Small intestine (tissue), 7 donors: Measurements from ENCODE around the gene PHYKPL. TPM values are rescaled to one million over a fixed set of nuclear protein-coding genes. Genes with fewer than 3 reads are reported as not detected.

Experiments used
- DNase-seq, 2 donors: peaks; one replicate each; pipeline versions ENCODE4 v3.0.0 to v3.0.0-alpha.2; 2013
- FAIRE-seq: peaks from 2 replicates; lab custom pipeline; 2012; peaks lifted over from hg19 to GRCh38; lab: Jason Lieb, UNC
- H3K27ac ChIP-seq, 3 donors: one replicate each; pipeline ENCODE4 v1.5.1; 2013; ENCODE audit warnings: low read length in 2 of 3, mild to moderate bottlenecking in 2 of 3, control low read depth in 1 of 3, inconsistent platforms in 1 of 3, low read depth in 1 of 3, moderate library complexity in 1 of 3
- H3K27me3 ChIP-seq, 3 donors: one replicate each; pipeline ENCODE4 v1.6.1; 2013; ENCODE audit warnings: low read length in 3 of 3, inconsistent platforms in 1 of 3; ENCODE audit not compliant: control insufficient read depth in 3 of 3, insufficient read depth in 3 of 3
- H3K36me3 ChIP-seq, 3 donors: one replicate each; pipeline ENCODE4 v1.6.1; 2013; ENCODE audit warnings: low read length in 3 of 3, inconsistent platforms in 1 of 3, low read depth in 1 of 3, mild to moderate bottlenecking in 1 of 3, moderate library complexity in 1 of 3; ENCODE audit not compliant: control insufficient read depth in 3 of 3, insufficient read depth in 2 of 3
- H3K4me1 ChIP-seq, 3 donors: one replicate each; pipeline ENCODE4 v1.6.1; 2013; ENCODE audit warnings: low read length in 2 of 3, inconsistent platforms in 1 of 3, low read depth in 1 of 3, mild to moderate bottlenecking in 1 of 3, moderate library complexity in 1 of 3; ENCODE audit not compliant: control insufficient read depth in 3 of 3, insufficient read depth in 2 of 3
- H3K4me3 ChIP-seq, 3 donors: one replicate each; pipeline ENCODE4 v1.5.1; 2013; ENCODE audit warnings: low read length in 3 of 3, control low read depth in 1 of 3, inconsistent platforms in 1 of 3, low read depth in 1 of 3, mild to moderate bottlenecking in 1 of 3, moderate library complexity in 1 of 3
- H3K9me3 ChIP-seq, 2 donors: one replicate each; pipeline ENCODE4 v1.6.1; 2013; ENCODE audit warnings: low read depth in 1 of 2, low read length in 1 of 2; ENCODE audit not compliant: control insufficient read depth in 2 of 2, insufficient read depth in 1 of 2
- WGBS, 3 donors: extraction: QIAGEN DNeasy Blood & Tissue Kit; methylation state at CpG; one replicate each; pipeline ENCODE4 v1.1.7; 2013; 5-methylcytosine and 5-hydroxymethylcytosine counted together
- polyA plus RNA-seq, 4 donors: library from polyadenylated mRNA; stranded (reverse) in 3 of 4; unstranded in 1 of 4; fragments of 200-250 nt in 3 of 4; fragments of 120-200 nt in 1 of 4; gene quantifications; one replicate each; pipeline versions ENCODE4 v1.2.1 to v1.2.3, GENCODE V29; 2013
- donor health status: healthy with polysubstance abuse.
- donor health status: control.
- donor health status: control.
- donor health status: Bipolar disorder and iron deficiency.
- donor health status: healthy.

Gene PHYKPL
- polyA plus RNA-seq, 4 donors: 57.7 to 145 (median 127) TPM

- Histone ChIP-seq H3K27ac (no peak overlapping the region), H3K27me3 (peaks cover 0 to 5% (median 0%) of the 10 kb centered on the region in 3 donors), H3K4me1 (no peaks in the 10 kb centered on the region), H3K4me3 (no peak overlapping the region), H3K9me3 (peaks cover 0 to 6% of the 10 kb centered on the region in 2 donors), H3K36me3 (no peaks in the 10 kb centered on the region)
- WGBS, 3 donors: 88 to 93% (median 91%) methylated on average over 7 of the region's 7 CpGs
- DNase-seq: no peak
- FAIRE-seq: no peak
Measured at GRCh38 chr5:178192787-178193186, 39.8 kb downstream of the PHYKPL start.

- Histone ChIP-seq H3K4me3 (no peak overlapping the region), H3K27me3 (peaks cover 0 to 5% (median 0%) of the 10 kb centered on the region in 3 donors), H3K36me3 (no peaks in the 10 kb centered on the region), H3K9me3 (peaks cover 0 to 6% of the 10 kb centered on the region in 2 donors), H3K4me1 (no peaks in the 10 kb centered on the region), H3K27ac (no peak overlapping the region)
- FAIRE-seq (no peak), DNase-seq (no peak)
- 66 to 77% (median 70%) methylated on average over 2 of the region's 2 CpGs for WGBS, 3 donors
Measured at GRCh38 chr5:178192244-178192643, 40.4 kb downstream of the PHYKPL start.

GRCh38 chr5:178191661-178192060 is 40.9 kb downstream of the PHYKPL start:
- no peaks in the 10 kb centered on the region for H3K4me1 ChIP-seq
- 79 to 87% (median 83%) methylated on average over 4 of the region's 4 CpGs for WGBS, 3 donors
- peaks cover 0 to 5% (median 0%) of the 10 kb centered on the region in 3 donors for H3K27me3 ChIP-seq
- DNase-seq: no peak
- H3K27ac ChIP-seq: no peak overlapping the region
- peaks cover 0 to 6% of the 10 kb centered on the region in 2 donors for H3K9me3 ChIP-seq
- no peak overlapping the region for H3K4me3 ChIP-seq
- H3K36me3 ChIP-seq: no peaks in the 10 kb centered on the region
- no peak for FAIRE-seq

GRCh38 chr5:178189433-178189832 is 43.2 kb downstream of the PHYKPL start:
- H3K27ac ChIP-seq: no peak overlapping the region
- no peak for FAIRE-seq
- H3K4me1 ChIP-seq: no peaks in the 10 kb centered on the region
- no peaks in the 10 kb centered on the region for H3K36me3 ChIP-seq
- peaks cover 0 to 6% of the 10 kb centered on the region in 2 donors for H3K9me3 ChIP-seq
- no peak overlapping the region for H3K4me3 ChIP-seq
- DNase-seq: no peak
- 36 to 66% (median 47%) methylated on average over 2 of the region's 2 CpGs for WGBS, 3 donors
- H3K27me3 ChIP-seq: peaks cover 0 to 5% (median 0%) of the 10 kb centered on the region in 3 donors

- Histone ChIP-seq H3K4me1 (no peaks in the 10 kb centered on the region), H3K4me3 (no peak within 1 kb of the TSS), H3K9me3 (no peaks in the 10 kb centered on the region), H3K27me3 (no peaks in the 10 kb centered on the region), H3K27ac (no peak within 1 kb of the TSS), H3K36me3 (no peaks in the 10 kb centered on the region)
- WGBS, 3 donors: 84 to 93% (median 88%) methylated on average over 23 to 27 of the region's 27 CpGs
- DNase-seq (no peak), FAIRE-seq (no peak)
Measured at GRCh38 chr5:178187014-178187413, 45.6 kb downstream of the PHYKPL start, which contains the start of gene GMCL2. Gene GMCL2 (minus strand): TSS chr5:178187371. CDS start chr5:178187299, 72 bp downstream.

GRCh38 chr5:178186427-178186826 is 46.2 kb downstream of the PHYKPL start:
- Histone ChIP-seq H3K36me3 (no peaks in the 10 kb centered on the region), H3K9me3 (no peaks in the 10 kb centered on the region), H3K27me3 (no peaks in the 10 kb centered on the region), H3K27ac (no peak overlapping the region), H3K4me3 (no peak overlapping the region), H3K4me1 (no peaks in the 10 kb centered on the region)
- 58 to 64% (median 58%) methylated on average over 6 of the region's 6 CpGs for WGBS, 3 donors
- DNase-seq (no peak), FAIRE-seq (no peak)

GRCh38 chr5:178182158-178182876 is 50.3 kb downstream of the PHYKPL start:
- Histone ChIP-seq H3K4me1 (no peaks in the 10 kb centered on the region), H3K9me3 (no peaks in the 10 kb centered on the region), H3K27me3 (no peaks in the 10 kb centered on the region), H3K4me3 (no peak overlapping the region), H3K27ac (no peak overlapping the region), H3K36me3 (no peaks in the 10 kb centered on the region)
- DNase-seq (no peak), FAIRE-seq (no peak)
- WGBS, 3 donors: 37 to 60% (median 48%) methylated on average over 4 of the region's 4 CpGs

GRCh38 chr5:178180141-178180863 is 52.3 kb downstream of the PHYKPL start:
- Histone ChIP-seq H3K9me3 (no peaks in the 10 kb centered on the region), H3K4me1 (no peaks in the 10 kb centered on the region), H3K36me3 (no peaks in the 10 kb centered on the region), H3K27me3 (no peaks in the 10 kb centered on the region), H3K4me3 (no peak overlapping the region), H3K27ac (no peak overlapping the region)
- DNase-seq (no peak), FAIRE-seq (no peak)
- 40 to 53% (median 42%) methylated on average over 9 of the region's 9 CpGs for WGBS, 3 donors
